Posterior cingulate gyrus (tissue), 11 donors: ENCODE data around the gene HACE1.
"Not testable (repeated sequence)": the region's sequence is repeated elsewhere in the genome, so short reads cannot be mapped to it uniquely, and the experiment has no call there.

Experiments
- DNase-seq, 10 donors: peaks; one replicate each; pipeline versions ENCODE4 v3.0.0 to v3.0.0-alpha.2; 2020 to 2021; ENCODE audit warnings: mixed read lengths in 3 of 10
- intact Hi-C: fragments of 100-400 bp; cut with DNase I; formaldehyde crosslinking; loops from one replicate; pipeline ENCODE4 v1.15.1; 2023

Gene HACE1

DNA sequence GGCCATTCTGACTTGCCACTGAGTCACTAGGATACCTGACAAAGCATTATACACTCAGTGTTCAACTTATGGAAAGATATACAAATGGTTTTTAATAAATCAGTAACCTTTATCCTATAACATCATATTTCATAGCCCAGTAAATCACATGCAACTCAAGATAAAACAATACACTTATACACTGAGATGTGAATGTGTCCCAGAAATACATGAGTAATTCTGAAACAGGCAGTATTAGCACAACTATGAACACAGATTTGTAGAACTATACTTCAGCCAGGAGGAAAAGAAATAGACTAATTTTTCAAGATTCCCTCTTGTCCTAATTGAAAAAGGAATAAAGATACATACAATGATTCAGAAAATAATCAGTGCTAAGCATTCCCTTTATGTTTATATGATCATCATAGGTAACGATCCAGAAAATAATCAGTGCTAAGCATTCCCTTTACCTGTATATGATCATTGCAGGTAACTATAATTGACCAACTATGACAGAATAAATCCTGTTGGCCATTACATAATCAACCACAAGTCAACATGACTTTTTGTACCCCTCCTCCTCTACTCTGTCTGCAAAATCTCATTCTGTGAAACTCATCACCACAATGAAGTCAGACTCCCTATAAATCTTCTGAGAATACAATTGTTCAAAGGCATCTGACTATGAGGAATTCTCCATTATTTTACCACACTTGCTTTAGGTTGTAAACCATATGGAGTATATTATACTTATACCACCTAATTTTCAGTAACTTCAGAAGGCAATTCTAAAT is 30.3 kb downstream of the HACE1 start:
- DNase-seq = no peak
- intact Hi-C loops = no loop called here

DNA sequence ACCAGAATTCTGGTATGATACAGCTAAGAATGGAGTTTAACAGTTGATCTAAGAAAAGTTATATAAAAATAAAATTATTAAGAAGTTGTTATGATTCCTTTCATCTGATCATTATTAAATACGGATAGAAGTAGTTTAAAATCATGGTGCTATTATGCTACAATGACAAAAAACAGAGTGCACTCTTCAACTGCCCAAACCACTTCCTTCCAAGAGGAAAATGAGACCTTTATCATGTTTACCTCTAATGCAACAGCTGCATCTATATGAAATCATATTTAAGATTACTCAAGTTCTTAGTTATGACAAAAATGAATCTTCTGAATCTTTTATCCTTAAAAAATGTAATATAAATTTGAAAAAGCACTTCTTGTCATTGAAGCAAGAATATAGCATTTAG is 31.2 kb downstream of the HACE1 start:
- intact Hi-C loops = no loop called here
- no peak for DNase-seq

DNA sequence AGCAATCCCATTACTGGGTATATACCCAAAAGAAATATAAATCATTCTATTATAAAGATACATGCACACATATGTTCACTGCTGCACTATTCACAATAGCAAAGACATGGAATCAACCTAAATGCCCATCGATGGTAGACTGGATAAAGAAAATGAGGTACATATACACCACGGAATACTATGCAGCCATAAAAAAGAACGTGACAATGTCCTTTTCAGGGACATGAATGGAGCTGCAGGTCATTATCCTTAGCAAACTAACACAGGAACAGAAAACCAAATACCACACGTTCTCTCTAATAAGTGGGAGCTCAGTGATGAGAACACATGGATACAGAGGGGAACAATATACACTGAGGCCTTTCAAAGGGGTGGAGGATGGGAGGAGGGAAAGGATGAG is 38.9 kb downstream of the HACE1 start:
- DNase-seq, intact Hi-C loops: not testable (repeated sequence)

DNA sequence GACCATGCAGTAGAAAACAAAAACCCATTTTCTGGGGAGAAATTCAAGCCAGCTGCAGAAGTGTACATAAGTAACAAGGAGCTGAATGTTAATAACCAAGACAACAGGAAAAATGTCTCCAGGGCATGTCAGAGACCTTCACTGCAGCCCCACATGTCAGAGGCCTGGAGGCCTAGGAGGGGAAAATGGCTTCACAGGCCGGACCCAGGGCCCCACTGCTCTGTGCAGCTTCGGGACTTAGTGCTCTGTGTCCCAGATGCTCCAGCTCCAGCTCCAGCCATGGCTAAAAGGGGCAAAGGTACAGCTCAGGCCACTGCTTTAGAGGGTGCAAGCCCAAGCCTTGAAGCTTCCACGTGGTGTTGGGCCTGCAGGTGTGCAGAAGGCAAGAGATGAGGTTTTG is 43.6 kb downstream of the HACE1 start:
- peak in 1 of 10 donors; percentile 74 for DNase-seq
- intact Hi-C loops = no loop called here

DNA sequence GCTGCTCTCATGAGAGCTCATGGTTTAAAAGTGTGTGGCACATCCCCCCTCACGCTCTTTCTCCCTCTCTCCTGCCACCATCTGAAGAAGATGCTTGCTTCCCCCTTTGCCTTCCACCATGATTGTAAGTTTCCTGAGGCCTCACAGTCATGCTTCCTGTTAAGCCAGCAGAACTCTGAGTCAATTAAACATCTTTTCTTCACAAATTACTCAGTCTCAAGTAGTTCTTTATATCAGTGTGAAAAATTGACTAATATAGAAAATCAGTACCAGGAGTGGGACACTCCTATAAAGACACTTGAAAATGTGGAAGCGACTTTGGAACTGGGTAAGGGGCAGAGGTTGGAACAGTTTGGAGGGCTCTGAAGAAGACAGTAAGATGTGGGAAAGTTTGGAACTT is 45.0 kb downstream of the HACE1 start:
- intact Hi-C loops = no loop called here
- DNase-seq = no peak

DNA sequence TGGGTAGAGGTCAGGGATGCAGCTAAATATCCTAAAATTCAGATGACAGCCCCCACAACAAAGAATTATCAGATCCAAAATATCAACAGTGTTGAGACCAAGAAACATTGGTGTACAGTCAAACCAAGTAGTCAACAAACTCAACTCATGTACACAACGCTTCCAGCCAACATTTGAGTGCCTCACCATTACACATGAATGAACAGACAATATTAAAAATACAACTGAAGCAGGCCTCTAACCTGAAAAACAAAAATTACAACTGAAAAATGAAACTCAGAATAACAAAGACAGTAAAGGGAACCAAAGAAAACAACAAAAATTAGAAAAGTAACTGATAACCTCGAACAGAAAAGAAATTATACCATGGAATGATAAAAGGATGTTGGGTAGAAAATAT is 46.2 kb downstream of the HACE1 start:
- intact Hi-C loops = no loop called here
- no peak for DNase-seq

DNA sequence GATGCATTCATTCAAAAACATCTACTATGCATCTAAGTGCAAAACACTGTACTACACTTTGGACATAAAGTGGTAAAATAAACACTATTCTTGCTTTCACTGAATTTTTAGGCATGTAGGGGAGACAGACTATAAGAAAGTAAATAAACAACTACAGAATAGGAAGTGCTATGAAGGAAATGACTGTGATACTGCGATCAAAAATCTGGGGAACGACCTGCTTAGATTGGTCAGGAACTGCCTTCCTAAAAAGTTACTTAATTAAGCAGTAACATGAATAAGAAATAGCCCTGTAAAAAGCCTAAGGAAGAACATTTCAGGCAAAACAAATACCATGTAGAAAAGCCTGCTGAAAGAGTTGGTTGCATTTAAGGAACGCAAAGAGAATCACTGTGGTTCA is 50.6 kb downstream of the HACE1 start:
- intact Hi-C loops = no loop called here
- no peak for DNase-seq

DNA sequence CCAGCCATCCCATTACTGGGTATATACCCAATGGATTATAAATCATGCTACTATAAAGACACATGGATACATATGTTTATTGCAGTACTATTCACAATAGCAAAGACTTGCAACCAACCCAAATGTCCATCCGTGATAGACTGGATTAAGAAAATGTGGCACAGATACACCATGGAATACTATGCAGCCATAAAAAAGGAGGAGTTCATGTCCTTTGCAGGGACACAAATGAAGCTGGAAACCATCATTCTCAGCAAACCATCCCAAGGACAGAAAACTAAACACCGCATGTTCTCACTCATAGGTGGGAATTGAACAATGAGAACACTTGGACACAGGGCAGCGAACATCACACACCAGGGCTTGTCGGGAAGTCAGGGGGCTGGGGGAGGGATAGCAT is 54.4 kb downstream of the HACE1 start:
- DNase-seq, intact Hi-C loops: not testable (repeated sequence)

DNA sequence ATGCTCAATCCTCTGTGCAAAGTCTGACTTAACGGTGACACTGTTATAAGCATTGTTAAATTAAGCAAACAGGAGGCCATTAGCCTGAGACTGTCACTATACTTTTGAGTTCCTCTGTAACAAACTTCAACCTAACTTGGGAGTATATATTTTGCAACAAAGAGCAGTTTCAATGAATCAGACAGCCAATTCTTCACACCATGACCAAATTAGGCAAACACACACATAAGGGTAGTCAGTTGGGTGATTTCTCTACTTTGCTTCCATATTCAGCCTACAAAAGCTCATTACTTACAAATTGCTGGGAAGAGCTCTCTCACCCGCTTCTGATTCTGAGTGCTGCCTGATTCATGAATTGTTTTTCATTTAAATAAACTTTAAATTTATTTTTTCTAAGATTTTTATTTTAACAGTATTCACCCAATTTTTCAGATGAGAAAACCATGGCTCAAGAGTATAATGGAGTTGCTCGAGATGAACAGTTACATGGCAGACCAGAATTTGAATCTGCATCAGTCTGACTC is 60.5 kb downstream of the HACE1 start:
- intact Hi-C loops = no loop called here
- DNase-seq = no peak

DNA sequence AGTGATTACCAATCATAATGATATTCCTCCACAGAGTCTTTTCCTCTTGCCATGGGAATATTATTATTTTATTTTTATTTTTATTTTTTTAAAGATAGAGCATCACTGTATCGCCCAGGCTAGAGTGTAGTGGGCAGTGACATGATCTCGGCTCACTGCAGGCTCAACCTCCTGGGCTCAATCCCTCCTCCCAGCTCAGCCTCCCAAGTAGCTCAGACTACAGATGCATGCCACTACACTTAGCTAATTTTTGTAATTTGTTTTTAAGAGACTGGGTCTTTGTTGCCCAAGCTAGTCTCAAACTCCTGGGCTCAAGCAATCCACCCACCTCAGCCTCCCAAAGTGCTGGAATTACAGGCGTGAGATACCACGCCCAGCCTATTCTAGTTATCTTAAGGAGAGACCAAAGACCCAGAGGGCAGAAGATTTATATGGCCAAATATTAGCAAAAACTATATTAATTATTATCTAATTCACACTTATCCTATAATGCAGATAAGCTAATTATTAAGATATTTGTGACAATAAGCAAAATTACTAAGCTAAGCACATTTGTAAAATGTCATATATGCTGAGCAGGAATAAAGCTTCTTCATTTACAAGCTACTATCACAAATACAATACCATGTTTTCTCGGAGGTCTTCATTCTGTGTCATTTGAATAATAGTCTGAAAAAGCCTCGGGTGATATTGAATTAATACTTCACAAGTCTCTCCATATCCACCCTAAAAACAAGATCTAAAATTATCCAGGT is 63.5 kb downstream of the HACE1 start:
- DNase-seq = peak in 1 of 10 donors; percentile 36
- intact Hi-C loops = no loop called here

DNA sequence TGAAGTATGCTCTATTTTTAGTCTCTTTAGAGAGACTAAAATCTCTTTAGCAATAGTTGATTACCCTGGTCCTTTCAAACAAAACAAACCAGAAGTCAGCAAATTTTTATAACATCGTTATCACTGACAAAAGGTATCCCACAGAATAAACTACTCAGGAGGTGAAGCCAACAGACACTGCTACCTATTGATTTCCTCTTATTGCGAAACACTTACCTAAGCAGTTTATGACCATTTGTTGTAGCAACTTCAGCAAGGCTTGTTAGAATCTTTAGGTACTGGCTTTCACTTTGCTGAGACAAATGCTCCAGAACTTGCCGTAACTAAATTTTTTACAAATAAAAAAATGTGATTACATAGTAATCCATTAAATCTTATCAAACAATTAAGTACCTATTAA is 64.4 kb downstream of the HACE1 start:
- no peak for DNase-seq
- intact Hi-C loops = no loop called here

DNA sequence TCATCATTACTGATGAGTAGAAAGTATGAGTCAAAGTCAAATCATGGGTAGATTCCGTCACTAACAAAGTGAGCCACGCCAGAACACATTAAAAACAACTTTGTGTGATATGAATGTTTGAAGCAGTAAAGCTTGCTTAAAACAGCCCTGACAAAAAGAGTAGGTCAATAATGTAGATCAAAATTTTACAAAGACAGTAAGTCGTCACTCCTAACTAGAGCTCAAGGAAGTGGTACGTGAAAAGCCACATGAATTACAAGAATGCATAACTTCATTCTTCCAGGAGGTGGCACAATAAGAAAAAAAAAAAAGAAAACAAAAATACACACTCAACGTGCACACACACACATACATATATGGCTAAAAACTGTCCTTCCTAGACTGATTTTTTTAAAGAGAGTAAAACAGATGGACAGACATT is 69.9 kb downstream of the HACE1 start:
- intact Hi-C loops = loop anchor here (2.0 kb wide), 1 partner anchor 289 kb away; no protein-coding TSS in a partner anchor
- no peak for DNase-seq

DNA sequence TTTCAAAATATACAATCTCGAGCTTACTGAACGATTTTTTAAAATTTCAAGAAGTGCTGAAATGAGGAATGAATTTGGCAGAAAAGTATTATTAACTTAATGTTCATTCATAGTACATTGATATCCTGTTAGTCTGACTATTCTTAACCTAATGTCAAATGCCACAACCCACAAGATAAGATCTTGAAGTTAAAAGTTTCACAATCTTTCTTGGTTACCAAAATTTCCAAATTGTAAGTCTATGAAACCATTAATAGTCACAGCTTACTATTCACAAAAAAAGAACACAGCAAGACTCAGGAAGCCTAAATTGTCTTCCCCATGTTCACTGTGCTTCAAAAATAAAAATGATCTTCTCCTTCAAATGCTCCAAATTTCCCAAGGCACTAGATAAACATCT is 71.3 kb downstream of the HACE1 start:
- intact Hi-C loops = no loop called here
- DNase-seq = no peak

DNA sequence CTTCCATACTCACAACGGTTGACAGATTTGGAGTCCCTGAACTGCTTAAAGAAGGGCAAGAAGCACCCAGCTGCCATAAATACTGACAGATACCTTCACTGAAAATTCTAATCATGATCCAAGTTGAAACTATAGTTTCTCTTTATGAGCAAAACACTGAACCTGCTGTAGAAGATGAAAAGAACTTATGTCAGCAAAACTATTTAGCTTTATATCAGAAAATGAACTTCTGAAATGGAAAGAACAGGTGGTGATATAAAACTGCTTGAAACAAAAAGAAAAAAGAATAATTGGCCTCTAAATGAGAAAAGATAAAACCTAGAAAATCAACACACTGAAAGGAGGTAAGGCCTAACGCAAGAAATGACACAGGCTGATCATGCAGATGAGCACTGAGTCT is 72.4 kb downstream of the HACE1 start:
- no peak for DNase-seq
- intact Hi-C loops = no loop called here

DNA sequence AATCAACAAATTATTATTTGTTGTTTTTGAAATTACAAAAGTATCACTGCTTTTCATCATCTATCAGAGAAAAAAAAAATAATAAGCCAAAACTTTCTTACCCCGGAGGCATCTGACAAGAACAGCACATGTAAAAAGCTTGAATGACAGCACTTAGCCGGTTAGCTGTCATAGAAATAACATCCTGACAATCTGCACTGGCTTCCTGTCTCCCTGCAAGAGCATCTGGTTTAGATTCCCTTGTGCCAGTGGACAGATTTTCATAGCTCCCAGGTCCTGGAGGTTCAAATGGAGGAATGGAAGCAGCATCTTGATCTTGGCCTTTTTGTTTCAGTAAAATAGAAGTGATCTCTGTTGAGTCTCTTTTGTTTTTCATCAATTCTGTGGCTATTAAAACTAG is 74.8 kb downstream of the HACE1 start:
- intact Hi-C loops = no loop called here
- DNase-seq = no peak

DNA sequence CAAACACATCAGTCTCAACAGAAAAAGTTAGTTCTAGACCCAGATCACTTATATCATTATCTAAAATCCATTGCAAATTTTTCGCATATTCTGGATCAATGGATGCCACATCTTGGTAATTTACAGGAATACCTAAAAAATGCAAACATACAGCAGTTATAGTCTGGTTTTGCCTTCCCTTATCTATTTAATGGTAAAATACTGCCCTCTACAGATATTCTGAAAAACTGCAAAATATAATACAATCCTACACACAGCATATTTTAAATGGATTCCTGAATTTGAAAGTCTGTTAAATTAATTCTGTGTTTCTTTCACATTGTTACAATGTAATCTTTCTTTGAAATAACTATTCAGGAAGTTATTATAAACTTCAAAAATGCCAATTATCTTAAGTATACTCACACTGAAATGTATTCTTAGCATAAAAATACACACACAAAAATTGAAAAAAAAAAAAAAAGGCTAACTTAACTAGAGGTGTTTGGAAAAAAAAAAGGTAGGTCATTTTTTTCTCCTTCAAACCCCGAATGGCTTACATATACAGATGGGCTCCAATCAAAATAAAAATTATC is 88.4 kb downstream of the HACE1 start:
- intact Hi-C loops = loop anchor here (5.0 kb wide), 2 partner anchors 89 to 244 kb away; no protein-coding TSS in a partner anchor
- DNase-seq = no peak

DNA sequence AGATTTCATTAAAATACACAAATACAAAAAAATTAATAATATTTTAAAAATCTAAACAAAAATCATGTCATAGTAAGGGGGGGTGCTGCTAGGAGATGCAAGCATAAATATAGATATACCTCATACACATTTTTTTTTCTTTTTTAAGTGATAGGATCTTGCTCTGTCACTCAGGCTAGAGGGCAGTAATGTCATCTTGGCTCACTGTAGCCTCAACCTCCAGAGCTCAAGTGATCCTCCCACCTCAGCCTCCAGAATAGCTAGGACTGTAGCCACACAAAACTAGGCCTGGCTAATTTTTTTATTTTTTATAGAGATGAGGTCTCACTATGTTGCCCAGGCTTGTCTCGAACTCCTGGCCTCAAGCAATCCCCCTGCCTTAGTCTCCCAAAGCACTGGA is 90.8 kb downstream of the HACE1 start:
- no peak for DNase-seq
- intact Hi-C loops = no loop called here

DNA sequence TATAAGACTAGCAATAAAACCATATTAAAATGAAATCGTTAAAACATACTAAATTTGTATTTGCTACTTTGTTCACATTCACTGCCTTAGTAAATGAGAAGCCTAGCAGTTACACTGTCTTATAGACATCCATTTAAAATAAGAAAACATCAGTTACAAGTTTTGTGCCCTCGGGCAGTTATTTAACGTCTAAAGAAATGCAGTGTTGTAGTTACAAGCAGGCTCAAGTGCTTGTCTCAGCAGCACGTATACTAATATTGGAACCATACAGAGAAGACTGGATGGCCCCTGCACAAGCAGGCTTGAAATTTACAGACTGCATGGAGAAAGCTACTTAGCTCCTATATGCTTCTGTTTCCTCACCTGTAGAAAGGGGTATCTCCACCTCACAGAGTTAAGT is 93.1 kb downstream of the HACE1 start:
- no peak for DNase-seq
- intact Hi-C loops = no loop called here

DNA sequence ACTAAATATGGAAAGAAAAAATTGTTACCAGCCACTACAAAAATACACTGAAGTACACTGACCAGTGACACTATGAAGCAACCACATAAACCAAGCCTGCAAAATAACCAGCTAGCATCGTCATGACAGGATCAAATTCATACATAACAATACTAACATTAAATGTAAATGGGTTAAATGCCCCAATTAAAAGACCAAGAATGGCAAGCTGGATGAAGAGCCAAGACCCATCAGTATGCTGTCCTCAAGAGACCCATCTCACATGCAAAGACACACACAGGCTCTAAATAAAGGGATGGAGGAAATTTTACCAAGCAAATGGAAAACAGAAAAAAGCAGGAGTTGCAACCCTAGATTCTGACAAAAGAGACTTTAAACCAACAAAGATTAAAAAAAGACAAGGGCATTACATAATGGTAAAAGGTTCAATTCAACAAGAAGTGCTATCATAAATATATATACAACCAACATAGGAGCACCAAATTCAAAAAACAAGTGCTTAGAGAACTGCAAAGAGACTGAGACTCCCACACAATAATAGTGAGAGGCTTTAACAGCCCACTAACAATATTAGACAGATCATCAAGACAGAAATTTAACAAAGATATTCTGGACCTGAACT is 104.8 kb downstream of the HACE1 start:
- intact Hi-C loops = no loop called here
- no peak for DNase-seq

DNA sequence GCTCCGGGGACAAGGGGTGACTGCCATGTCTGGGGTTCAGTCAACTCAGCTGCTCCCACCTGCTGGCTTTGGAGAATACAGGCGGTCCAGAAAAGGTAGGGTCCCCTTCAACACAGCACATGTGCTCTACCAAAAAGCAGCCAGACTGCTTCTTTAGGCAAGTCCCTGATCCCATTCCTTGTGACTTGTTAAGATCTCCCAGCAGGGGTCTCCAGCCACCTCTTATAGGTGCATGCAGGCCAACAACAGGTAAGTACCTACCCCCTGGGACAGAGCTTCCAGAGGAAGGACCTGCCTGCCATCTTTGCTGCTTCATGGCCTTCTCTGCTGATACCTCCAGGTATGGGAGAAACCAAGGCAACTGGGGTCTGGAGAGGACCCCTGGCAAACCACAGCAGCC is 106.5 kb downstream of the HACE1 start:
- peak in 1 of 10 donors; percentile 22 for DNase-seq
- intact Hi-C loops = no loop called here

DNA sequence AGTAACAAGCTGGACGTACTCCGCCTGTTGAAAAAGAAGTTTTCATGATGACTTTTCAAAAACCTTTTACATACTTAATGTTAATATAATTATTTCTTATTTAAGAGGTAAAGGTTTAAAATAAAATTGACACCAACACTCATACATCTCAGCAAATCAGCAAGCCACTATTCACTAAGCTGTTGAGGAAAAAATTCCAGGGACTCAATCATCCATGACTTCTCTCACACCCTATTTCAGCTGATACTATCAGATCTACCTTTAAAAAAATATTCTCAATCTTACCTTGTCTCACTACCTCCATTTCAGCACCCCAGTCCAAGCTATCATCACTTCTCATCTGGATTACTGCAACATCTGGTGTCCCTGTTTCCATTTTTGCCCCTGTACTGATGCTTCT is 109.3 kb downstream of the HACE1 start:
- intact Hi-C loops = no loop called here
- no peak for DNase-seq
